ENCODE data around the gene TRIM27.
"Not testable (repeated sequence)": the region's sequence is repeated elsewhere in the genome, so short reads cannot be mapped to it uniquely, and the experiment has no call there.

TRIM27 gene

DNA sequence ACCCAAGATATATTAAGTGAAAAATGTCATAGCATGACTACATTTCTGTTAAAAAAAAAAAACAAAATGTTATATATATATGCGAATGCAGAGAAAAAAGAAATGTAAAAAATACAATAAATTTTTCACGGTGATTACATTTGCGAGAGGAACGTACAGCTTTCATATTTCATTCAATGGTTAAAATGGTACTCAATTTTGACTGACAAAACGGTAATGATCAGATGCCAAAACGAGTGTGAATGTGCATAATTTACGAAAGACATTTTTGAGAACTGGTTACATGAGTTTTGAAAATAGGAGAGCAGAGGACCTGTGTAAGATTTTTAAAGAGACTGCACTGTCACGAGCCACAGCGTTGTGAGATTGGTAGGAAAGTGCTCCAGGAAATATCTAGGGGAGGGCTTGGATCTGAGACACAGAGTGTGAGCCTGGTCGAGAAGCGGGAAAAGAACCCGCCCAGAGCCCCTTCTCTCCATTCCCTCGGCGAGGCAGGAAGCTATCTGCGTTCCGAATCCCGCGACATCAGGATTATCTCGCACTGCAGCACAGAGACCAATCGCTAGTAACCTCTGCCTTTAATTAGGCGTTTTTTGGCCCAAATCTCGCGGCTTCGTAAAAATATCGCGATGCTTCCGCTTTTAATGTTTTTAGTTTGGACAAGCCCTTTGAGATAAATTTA is 28.5 kb downstream of the TRIM27 start:
- DNase-seq = peak; percentile 97

DNA sequence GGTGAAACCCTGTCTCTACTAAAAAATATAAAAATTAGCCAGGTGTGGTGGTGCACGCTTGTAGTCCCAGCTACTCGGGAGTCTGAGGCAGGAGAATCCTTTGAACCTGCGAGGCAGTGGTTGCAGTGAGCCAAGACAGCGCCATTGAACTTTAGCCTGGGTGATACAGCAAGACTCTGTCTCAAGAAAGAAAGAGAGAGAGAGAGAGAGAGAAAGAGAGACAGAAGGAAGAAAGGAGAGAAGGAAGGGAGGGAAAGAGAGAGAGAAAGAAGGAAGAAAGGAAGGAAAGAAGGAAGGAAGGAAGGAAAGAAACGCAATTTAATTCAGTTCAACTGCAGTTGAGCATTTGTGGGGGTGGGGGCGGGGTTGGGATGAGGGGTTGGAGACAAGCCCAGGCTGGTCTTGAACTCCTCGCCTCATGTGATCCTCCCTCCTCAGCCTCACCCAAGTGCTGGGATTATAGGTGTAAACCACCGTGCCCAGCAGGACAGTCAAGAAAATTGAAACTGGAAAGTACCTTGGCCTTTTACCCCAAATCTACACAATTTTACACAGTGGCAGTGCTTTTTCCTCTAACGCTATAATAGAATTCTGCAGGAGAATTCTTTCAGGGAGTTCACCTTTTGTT is 30.5 kb downstream of the TRIM27 start:
- no peak for DNase-seq

DNA sequence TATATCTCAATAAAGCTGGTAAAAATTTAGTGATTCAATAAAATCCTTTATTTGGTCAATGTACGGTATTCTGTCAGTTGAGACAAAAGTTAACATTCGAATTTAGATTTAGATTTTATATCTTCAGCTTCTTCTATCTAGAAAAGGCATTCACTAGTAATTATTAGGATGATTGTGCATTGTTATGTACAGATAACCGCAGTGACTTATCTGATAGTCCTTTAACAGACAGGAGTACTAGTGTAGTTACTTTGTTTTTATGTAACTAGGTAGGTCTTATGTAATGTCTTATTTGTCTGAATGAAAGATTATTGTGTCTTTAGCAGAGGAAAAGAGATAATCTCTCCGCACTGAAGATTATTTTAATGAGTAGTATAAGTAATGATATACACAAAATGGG is 31.3 kb downstream of the TRIM27 start:
- DNase-seq = no peak

DNA sequence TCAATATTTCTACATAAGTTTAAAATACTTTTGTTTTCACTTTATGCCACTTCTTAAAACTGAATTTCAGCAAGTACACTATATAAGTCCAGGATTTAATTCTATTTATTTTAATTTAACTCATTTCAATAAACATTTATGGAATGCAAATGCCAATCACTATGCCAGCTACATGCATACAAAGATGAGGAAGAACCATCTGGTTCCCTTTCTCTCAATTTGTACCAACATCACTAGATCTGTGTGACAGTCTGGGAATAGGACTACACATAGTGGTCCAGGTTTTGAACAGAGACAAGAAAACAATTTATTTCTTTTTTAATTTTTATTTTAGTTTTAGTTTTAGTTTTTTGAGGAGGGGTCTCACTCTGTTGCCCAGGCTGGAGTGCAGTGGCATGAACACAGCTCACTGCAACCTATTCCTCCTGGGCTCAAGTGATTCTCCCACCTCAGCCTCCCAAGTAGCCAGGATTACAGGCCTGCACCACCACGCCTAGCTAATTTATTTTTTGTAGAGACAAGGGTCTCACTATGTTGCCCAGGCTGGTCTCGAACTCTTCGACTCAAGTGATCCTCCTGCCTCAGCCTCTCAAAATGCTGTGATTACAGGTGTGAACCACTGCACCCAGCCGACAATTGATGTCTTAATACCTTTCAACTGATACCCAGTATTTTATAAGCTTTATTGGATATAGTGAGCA is 35.8 kb downstream of the TRIM27 start:
- DNase-seq = no peak

DNA sequence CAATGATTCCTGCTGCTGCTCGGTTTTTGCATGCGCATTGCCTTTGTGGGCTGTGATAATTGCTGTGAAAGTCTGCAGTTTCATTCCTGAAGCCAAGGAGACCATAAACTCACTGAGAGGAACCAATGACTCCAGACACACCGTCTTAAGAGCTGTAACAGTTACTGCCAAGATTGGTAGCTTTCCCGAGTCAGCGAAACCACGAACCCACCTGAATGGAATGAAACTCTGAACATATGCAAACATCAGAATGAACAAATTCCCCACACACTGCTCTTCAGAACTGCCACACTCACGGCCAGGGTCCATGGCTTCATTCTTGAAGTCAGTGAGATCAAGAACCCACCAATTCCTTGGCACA is 37.7 kb downstream of the TRIM27 start:
- DNase-seq = no peak

DNA sequence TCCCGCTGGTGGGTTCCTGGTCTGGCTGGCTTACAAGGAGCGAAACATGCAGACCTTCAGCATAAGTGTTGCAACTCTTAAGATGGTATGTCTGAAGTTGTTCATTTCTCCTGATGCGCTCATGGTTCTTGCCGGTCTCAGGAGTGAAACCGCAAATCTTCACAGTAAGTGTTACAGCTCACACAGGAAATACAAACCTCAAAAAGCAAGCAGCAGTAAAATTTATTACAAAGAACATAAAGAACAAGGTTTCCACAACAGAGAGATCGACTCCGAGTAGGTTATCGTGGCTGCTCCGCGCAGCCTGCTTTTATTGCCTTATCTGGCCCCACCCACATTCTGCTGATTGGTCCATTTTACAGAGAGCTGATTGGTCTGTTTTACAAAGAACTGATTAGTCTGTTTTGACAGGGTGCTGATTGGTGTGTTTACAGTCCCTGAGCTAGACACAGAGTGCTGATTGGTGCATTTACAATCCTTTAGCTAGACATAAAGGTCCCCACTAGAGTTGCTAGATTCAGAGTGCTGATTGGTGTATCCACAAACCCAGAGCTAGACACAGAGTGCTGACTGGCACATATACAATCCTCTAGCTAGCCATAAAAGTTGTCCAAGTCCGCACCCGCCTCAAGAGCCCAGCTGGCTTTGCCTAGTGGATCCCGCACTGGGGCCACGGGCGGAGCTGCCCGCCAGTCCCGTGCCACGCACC is 39.2 kb downstream of the TRIM27 start:
- DNase-seq = peak; percentile 92

DNA sequence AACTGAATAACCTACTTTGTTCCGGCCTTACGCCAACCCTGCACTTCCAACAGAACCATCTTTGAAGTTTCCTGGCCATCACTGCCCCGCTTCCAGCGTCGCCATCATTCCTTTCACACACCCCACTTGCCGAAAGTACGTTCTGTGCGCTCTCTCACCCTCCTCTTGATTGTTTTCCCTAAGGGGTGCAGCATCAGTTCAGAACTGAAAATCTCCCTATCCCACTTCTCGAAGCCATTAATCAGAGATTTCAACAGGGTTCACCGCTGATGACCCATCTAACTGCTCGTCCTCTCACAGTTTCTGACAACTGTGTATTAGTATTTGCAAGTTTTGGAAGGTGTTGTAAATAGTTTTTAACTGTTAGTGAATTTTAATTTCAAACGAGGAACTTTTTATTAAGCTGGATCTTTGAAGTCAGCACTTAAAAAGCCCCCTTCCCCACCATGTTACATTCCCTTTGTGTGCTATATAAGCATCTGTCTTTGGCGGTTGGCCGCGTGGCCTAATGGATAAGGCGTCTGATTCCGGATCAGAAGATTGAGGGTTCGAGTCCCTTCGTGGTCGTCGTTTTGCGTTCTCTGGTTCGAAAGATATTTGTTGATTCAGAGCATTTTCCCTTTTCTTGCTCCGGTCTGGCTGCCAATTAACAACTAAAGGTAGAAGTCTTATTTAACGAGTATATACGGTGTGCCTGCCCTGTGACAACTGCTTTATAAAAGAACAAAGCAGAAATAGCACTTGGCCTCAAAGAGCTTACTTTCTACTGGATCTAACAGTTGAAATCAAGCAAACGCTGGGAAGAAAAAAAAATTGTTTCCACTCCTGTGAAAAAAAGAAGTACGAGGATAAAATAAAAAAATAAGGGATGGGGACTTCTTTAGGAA is 42.6 kb downstream of the TRIM27 start:
- peak; percentile 56 for DNase-seq

DNA sequence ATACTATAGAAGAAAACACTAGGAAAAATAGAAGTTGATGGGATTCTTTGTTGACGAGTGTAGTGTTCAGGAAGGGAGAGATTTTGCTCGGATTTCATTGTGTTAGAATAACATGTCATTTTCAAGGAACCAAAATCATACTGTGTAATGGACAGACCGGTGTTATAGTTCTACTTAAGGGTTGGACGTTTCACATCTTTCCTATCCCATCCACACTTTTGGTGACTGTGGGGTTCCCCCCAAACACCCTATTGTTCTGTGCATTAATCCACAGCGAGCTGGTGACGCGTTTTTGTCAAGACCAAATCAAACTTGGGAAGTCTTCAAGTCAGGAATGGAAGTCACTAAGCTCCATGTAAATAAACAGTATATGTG is 43.3 kb downstream of the TRIM27 start:
- DNase-seq = no peak

DNA sequence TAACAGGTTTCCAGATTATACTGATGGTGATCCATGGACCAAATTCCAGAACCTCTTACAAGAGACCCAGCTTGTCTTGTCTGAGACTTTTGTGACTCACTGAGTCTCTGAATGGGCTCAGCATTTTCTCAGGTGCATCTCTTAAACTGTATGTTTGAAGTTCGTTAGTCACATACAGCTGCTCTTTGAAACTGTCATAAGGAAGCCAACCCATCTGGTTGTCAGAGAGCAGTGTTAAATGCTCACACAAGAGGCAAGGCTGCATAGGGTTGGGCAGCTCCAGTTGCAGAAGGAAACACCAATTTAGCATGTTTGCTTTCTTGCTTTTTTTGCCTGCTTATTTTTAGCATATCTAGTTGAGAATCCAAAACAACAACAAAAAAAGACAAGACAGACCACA is 47.1 kb downstream of the TRIM27 start:
- no peak for DNase-seq

DNA sequence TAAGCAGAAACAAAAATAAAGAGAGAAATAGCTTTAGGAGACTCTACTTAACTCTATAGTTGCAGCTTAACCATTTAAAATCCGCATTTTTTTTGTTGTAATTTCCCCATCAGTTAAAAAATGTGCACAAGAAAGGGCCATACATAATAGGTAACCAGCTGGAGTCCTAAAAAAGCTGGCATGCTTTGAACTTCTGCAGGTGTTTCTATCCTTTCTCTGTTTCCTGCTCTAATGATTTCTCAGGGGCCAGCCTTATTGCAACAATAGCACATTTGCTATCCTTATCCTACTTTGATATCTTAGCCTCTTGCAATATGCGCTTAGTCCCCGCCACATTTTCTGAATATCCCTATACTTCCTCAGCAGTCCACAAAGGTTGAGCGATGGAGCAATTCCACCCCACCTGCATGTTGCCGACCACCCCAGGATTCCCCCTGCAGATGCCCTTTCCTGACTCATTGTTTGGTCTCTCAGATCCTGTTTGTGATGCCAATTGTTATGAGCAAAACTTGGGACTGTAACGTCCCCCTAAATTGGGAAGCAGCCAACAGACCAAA is 48.5 kb downstream of the TRIM27 start:
- no peak for DNase-seq

DNA sequence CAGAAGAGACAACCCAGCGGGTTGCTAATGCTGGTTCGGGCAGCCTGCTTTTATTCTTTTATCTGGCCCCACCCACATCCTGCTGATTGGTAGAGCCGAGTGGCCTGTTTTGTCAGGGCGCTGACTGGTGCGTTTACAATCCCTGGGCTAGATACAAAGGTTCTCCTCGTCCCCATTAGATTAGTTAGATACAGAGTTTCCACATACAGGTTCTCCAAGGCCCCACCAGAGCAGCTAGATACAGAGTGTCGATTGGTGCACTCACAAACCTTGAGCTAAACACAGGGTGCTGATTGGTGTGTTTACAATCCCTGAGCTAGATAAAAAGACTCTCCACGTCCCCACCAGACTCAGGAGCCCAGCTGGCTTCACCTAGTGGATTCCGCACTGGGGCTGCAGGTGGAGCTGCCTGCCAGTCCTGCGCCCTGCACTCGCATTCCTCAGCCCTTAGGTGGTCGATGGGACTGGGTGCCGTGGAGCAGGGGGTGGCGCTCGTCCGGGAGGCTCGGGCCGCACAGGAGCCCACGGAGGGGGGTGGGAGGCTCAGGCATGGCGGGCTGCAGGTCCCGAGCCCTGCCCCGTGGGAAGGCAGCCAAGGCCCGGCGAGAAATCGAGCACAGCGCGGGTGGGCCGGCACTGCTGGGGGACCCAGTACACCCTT is 51.5 kb downstream of the TRIM27 start:
- not testable (repeated sequence) for DNase-seq

DNA sequence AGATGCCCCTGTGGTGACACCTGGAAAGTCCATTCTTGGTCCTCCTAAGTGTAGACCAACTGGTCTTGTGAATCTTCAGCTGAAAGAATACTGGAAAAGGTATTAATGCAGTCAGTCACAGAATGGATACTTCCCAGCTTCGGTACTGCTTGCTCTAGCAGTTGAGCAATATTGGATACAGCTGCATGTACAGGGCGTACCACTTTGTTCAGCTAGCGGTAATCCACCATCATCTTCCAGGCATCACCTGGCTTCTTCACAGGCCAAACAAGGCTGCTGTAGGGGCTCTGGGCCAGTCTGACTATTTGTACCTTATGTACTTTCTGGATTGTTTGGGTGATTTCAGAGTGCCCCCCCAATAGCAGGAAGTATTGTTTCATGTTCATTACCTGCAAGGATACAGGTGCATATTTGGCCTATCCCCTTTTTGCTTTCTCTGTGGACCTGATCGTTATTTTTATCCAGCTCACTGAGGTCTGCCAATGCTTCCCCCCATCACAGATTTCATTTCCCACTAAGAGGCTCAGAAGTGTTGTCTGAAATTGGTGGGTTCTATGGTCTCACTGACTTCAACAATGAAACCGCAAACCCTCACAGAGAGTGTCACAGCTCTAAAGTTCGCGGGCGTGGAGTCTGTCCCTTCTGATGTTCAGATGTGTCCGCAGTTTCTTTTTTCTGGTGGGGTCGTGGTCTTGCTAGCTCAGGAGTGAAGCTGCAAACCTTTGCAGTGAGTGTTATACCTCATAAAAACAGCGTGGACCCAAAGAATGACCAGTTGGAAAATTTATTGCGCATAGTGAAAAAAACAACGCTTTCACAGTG is 52.2 kb downstream of the TRIM27 start:
- no peak for DNase-seq

DNA sequence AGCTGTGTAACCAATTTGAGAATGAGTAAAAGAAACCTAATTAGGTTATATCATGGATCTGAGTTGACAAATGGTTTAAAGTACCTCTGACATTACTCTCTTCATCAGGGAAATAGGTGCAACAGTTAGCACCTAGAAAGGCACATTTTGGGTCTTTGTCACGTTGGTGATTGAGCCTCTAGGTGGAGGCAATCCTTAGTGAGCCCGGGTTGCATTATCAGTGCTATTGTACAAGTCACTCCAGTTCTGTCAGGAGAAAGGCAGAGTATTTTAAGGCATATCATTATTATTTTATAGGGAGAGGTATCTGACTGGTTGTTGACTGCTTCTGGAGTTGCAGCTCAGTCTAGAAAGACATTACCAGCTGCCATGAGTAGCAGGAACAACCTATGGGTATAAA is 54.9 kb downstream of the TRIM27 start:
- DNase-seq = no peak

DNA sequence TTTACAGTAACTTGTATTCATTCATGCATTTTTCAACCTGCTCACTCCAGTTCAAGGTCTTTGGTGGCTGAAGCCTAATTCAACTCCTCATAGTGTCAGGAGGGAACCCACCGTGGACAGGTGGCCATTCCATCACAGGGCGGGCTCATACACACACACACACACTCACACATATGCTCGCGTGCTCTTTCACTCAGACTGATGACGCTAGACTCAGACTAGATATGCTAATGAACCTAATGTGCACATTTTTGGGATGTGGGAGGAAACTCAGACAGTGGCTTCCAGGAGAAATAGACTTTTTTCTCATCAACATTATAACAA is 56.7 kb downstream of the TRIM27 start:
- DNase-seq = peak; percentile 54

DNA sequence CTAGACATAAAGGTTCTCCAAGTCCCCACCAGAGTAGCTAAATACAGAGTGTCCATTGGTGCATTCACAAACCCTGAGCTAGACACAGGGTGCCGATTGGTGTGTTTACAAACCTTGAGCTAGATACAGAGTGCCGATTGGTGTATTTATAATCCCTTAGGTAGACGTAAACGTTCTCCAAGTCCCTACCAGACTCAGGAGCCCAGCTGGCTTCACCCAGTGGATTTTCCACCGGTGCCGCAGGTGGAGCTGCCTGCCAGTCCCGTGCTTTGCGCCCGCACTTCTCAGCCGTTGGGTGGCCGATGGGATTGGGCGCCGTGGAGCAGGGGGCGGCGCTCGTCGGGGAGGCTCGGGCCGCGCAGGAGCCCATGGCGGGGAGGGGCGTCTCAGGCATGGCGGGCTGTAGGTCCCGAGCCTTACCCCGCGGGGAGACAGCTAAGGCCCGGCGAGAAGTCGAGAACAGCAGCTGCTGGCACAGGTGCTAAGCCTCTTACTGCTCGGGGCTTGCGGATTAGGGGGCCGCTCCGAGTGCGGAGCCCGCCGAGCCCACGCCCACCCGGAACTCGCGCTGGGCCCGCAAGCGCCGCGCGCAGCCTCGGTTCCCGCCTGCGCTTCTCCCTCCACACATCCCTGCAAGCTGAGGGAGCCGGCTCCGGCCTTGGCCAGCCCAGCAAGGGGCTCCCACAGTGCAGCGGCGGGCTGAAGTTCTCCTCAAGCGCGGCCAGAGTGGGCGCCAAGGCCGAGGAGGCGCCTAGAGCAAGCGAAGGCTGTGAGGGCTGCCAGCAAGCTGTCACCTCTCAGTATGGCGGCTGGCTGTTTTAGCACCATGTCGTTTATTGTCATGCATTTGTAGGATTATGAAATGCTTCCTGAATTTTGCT is 57.3 kb downstream of the TRIM27 start:
- not testable (repeated sequence) for DNase-seq

DNA sequence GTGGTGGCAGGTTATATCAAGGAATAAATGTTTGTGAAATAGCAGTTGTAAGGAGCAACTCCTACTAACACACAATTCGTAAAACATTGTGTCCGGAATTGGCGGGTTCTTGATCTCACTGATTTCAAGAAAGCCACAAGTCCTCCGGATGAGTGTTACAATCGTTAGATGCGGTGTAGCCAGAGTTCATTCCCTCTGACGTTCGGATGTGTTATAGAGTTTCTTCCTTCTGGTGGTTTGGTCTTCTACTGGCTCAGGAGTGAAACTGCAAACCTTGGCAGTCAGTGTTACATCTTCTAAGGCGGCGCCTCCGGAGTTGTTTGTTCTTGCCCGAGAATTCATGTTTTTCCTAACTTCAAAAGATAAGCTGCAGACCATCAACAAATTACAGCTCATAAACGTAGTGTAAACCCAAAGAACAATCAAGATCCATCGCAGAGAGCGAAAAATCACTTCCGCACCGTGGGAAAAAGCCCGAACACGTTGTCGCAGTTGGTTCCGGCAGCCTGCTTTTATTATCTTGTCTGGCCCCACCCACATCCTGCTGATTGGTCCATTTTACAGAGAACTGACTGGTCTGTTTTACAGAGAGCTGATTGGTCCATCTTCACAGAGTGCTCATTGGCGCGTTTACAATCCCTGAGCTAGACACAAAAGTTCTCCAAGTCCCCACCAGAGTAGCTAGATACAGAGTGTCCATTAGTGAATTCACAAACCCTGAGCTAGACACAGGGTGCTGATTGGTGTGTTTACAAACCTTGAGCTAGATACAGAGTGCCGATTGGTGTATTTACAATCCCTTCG is 58.2 kb downstream of the TRIM27 start:
- DNase-seq = peak; percentile 90

DNA sequence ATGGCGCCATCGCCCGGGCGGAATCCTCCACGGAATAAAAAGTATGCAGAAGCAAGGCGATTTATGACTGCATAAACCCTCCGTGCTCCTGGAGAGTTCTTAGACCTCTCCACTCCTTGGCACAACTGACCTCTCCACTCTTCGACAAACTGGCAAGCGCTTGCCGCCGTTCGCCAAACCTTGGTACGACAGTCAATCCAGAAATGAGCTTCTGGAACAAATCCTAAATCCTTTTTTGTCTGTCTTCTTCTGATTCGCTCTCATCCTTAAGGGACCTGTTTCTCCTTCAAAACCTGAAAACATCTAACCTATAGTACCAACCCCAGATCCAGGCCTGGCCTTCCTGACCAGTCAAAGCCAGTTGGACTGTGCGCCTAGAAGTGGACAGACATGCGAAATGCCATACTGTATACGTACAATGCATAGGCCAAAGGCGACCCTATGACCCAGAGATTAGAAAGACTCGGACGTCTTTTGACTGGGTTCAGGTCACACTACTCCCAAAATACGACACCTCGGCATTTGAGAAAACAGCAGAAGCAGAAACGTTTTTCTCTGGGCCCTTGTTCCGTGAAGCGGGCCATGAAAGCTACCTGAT is 59.4 kb downstream of the TRIM27 start:
- DNase-seq = no peak

DNA sequence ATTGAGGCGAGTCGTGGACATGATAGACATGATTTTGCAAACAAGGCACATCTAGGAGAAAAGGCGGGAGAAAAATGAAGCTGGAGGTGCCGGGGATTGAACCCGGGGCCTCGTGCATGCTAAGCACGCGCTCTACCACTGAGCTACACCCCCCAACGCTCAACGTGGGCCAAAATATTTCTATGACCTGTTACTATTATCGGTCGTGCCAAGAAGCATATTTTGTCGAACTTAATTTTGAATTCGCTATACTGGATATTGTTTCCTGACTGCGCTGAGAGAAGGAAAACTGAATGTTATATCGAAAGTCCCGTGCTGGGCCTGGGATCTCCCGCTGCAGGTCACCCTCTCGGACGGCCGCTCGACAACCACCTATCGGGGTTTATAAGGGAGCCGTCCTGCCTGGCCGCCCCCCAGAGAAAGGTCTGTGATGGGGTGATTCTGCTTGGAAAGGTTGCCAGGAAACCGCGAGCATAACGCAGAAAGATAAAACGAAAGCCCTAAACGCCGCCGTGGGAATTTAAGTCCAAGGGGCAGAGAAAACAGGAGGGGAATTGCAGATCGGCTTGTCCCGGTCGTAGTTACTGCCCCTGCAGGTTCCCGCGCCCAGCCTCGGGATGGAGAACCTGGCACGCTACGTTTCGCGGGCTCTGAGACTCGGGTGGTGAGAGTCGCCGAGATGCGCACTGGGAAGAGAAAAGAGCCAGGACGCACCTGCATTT is 60.0 kb downstream of the TRIM27 start:
- peak; percentile 91 for DNase-seq
